Common myeloid progenitor, CD34-positive (primary cell): ENCODE results near the gene GPR33. TPM values are rescaled to one million over a fixed set of nuclear protein-coding genes. Genes with fewer than 3 reads are reported as not detected.

Experiments used
- CTCF ChIA-PET: fragments of 350-600 bp; sonication (Branson Sonifier 250); formaldehyde crosslinking; loops from one replicate; lab custom pipeline; 2021; ENCODE audit warnings: antibody characterized with exemption; lab: Charles Lee
- POLR2A ChIA-PET: fragments of 350-600 bp; sonication (Branson Sonifier 250); formaldehyde crosslinking; loops from one replicate; lab custom pipeline; 2021; ENCODE audit warnings: antibody characterized with exemption; lab: Charles Lee
- DNase-seq, 3 donors: peaks; one replicate each; pipeline versions ENCODE4 v3.0.0 to v3.0.0-alpha.2; 2013
- H3K27ac ChIP-seq, 2 experiments: 1 replicate in 1 of 2; 2 replicates in 1 of 2; pipeline ENCODE4 v1.7.0; 2013; ENCODE audit warnings: inconsistent platforms in 2 of 2, low read length in 2 of 2, mild to moderate bottlenecking in 2 of 2, low read depth in 1 of 2, moderate library complexity in 1 of 2; ENCODE audit not compliant: severe bottlenecking in 2 of 2, insufficient read depth in 1 of 2, poor library complexity in 1 of 2
- H3K27me3 ChIP-seq, 5 experiments: replicated peaks in 2 of 5; 1 replicate in 3 of 5; 2 replicates in 2 of 5; pipeline versions ENCODE4 v1.6.1 to v1.7.0; 2013; ENCODE audit warnings: low read length in 4 of 5, mild to moderate bottlenecking in 2 of 5, moderate library complexity in 2 of 5, inconsistent platforms in 1 of 5; ENCODE audit not compliant: insufficient read depth in 5 of 5, control insufficient read depth in 4 of 5
- H3K36me3 ChIP-seq, 4 experiments: 1 replicate in 2 of 4; 2 replicates in 2 of 4; pipeline versions ENCODE4 v1.6.1 to v1.7.0; 2013; ENCODE audit warnings: low read length in 3 of 4, control low read depth in 1 of 4, mild to moderate bottlenecking in 1 of 4; ENCODE audit not compliant: control insufficient read depth in 4 of 4, insufficient read depth in 4 of 4
- H3K4me1 ChIP-seq, 4 experiments: 1 replicate in 3 of 4; 2 replicates in 1 of 4; pipeline versions ENCODE4 v1.6.1 to v1.7.1; 2013; ENCODE audit warnings: low read length in 3 of 4, mild to moderate bottlenecking in 3 of 4, control low read depth in 1 of 4, inconsistent platforms in 1 of 4, moderate library complexity in 1 of 4; ENCODE audit not compliant: control insufficient read depth in 4 of 4, insufficient read depth in 4 of 4; ENCODE audit errors: control extremely low read depth in 1 of 4
- H3K4me3 ChIP-seq, 7 experiments: 1 replicate in 4 of 7; 2 replicates in 3 of 7; pipeline versions ENCODE4 v1.5.1 to v1.7.0; 2013; ENCODE audit warnings: mild to moderate bottlenecking in 7 of 7, low read length in 6 of 7, moderate library complexity in 6 of 7, inconsistent platforms in 2 of 7, low read depth in 2 of 7, control low read depth in 1 of 7; ENCODE audit not compliant: insufficient read depth in 4 of 7, control insufficient read depth in 1 of 7; ENCODE audit errors: extremely low read depth in 1 of 7
- H3K9me3 ChIP-seq, 5 experiments: 1 replicate in 4 of 5; 2 replicates in 1 of 5; pipeline versions ENCODE4 v1.6.1 to v1.7.1; 2013; ENCODE audit warnings: low read length in 4 of 5, mild to moderate bottlenecking in 2 of 5, inconsistent platforms in 1 of 5, low read depth in 1 of 5, moderate library complexity in 1 of 5; ENCODE audit not compliant: control insufficient read depth in 4 of 5, insufficient read depth in 2 of 5; ENCODE audit errors: control extremely low read depth in 1 of 5
- WGBS: methylation state at CpG from one replicate; pipeline ENCODE4 v1.1.5; 2013; ENCODE audit not compliant: insufficient coverage; 5-methylcytosine and 5-hydroxymethylcytosine counted together
- polyA plus RNA-seq: library from polyadenylated mRNA; unstranded; fragments of 120-200 nt; gene quantifications from one replicate; pipeline ENCODE4 v1.2.1, GENCODE V29; 2013

Gene GPR33, protein sequence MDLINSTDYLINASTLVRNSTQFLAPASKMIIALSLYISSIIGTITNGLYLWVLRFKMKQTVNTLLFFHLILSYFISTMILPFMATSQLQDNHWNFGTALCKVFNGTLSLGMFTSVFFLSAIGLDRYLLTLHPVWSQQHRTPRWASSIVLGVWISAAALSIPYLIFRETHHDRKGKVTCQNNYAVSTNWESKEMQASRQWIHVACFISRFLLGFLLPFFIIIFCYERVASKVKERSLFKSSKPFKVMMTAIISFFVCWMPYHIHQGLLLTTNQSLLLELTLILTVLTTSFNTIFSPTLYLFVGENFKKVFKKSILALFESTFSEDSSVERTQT
- polyA plus RNA-seq, result not detected

GRCh38 chr14:31487886-31488285 lies at the start of gene GPR33:
Gene GPR33, minus strand, starts transcription at chr14:31488039. Its CDS starts 4,074 bp downstream, at chr14:31483965.
- POLR2A ChIA-PET, result no interaction called here
- CTCF ChIA-PET, result no interaction called here
- Histone ChIP-seq H3K27me3 (peaks cover 0 to 20% (median 2%) of the 10 kb centered on the region in 5 experiments), H3K27ac (no peak within 1 kb of the TSS), H3K9me3 (no peaks in the 10 kb centered on the region), H3K4me1 (peaks cover 0 to 4% (median 2%) of the 10 kb centered on the region in 4 experiments), H3K36me3 (no peaks in the 10 kb centered on the region), H3K4me3 (no peak within 1 kb of the TSS)
- peak in 2 of 3 donors; percentile 23 for DNase-seq
- 60% methylated on average over 1 of the region's 1 CpG for WGBS

DNA sequence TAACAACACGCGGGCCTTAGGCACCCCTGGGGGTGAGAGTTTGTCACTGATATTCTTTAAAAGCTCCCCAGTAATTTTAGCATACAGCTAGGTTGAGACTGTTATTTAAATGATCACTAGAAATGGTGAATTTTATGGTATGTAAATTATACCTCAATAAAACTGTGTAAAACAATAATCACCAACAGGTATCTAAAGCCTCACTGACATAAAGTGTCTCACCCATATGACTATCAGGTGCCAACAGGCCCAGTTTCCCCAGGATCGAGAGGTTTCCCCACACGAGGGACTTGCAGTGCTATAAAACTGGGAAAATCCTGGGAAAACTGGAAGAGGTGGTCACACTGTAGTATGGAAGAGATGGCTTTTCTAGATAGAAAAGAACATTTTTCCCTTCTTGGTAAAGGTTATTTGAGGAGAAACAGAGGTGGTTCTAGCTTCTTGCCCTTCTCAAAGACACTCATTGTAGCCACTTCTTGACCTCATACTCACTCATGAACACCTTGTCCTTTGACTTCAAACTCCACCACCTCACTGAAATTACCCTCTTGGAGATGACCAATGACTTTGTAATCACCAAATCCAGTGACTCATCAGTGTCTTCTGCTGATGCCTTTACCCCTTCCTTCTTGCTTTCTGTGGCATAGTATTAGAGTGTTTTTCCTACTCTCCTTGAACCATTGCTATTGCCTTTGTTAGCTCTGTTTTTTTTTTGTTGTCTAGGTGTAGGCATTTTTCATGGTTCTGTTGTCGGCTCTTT lies 48.5 kb upstream of the GPR33 start:
- POLR2A ChIA-PET, result no interaction called here
- Histone ChIP-seq H3K9me3 (no peaks in the 10 kb centered on the region), H3K27me3 (peaks cover 0 to 4% (median 0%) of the 10 kb centered on the region in 5 experiments), H3K36me3 (no peaks in the 10 kb centered on the region), H3K4me3 (no peak overlapping the region), H3K27ac (no peak overlapping the region), H3K4me1 (no peaks in the 10 kb centered on the region)
- CTCF ChIA-PET, result no interaction called here
- DNase-seq, result no peak
- WGBS, result 83% methylated on average over 2 of the region's 5 CpGs

DNA sequence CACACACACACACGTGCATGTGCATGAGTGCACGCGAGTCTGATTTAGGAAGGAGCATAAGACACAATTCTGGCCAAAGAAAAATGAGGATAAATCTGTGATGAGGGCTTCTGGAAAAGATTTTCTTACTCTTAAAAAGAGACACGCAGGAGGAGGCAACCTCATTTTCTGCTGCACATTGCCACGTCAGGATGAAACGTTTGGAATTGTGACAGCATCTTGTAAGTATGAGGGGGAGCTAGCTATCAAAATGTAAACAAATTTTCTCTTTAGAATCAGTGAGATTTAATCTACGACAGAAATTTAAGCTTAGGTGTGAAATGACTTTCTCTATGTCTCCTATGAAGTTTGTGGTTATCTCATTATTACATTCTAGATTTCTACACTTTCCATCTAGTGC lies 42.3 kb upstream of the GPR33 start:
- CTCF ChIA-PET, result no interaction called here
- no peaks in the 10 kb centered on the region for H3K27me3 ChIP-seq
- H3K4me1 ChIP-seq, result no peaks in the 10 kb centered on the region
- H3K4me3 ChIP-seq, result no peak overlapping the region
- POLR2A ChIA-PET, result interaction anchor here (0.6 kb wide), 1 partner anchor 320 kb away, joined by 3 read pairs; no protein-coding TSS in a partner anchor
- H3K9me3 ChIP-seq, result peaks cover 0 to 2% (median 0%) of the 10 kb centered on the region in 5 experiments
- WGBS, result 74% methylated on average over 4 of the region's 7 CpGs
- DNase-seq, result no peak
- no peak overlapping the region for H3K27ac ChIP-seq
- no peaks in the 10 kb centered on the region for H3K36me3 ChIP-seq

- Histone ChIP-seq H3K27ac (no peak overlapping the region), H3K27me3 (no peaks in the 10 kb centered on the region), H3K4me1 (no peaks in the 10 kb centered on the region), H3K36me3 (no peaks in the 10 kb centered on the region), H3K9me3 (peaks cover 0 to 2% (median 0%) of the 10 kb centered on the region in 5 experiments), H3K4me3 (no peak overlapping the region)
- 80% methylated on average over 1 of the region's 1 CpG for WGBS
- CTCF ChIA-PET, result no interaction called here
- DNase-seq, result no peak
- POLR2A ChIA-PET, result no interaction called here
These were observed 41.2 kb upstream of the GPR33 start for GRCh38 chr14:31529053-31529452.

DNA sequence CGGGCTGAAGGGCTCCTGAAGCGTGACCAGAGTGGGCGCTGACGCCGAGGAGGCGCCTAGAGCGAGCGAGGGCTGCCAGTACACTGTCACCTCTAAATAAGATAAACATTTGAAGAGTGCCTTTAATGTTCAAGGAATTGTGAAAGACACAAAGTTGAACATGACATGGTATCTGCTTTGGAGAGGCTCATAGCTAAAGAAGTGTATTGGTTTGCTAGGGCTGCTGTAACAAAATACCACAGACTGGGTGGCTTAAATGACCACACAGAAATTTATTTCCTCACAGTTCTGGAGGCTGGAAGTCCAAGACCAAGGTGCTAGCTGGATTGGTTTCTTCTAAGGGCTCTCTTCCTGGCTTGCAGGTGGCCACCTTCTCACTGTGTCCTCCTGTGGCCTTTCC lies 39.7 kb upstream of the GPR33 start:
- Histone ChIP-seq H3K9me3 (peaks cover 0 to 2% (median 0%) of the 10 kb centered on the region in 5 experiments), H3K36me3 (no peaks in the 10 kb centered on the region), H3K4me1 (no peaks in the 10 kb centered on the region), H3K27me3 (no peaks in the 10 kb centered on the region), H3K27ac (no peak overlapping the region), H3K4me3 (no peak overlapping the region)
- WGBS, result 100% methylated on average over 1 of the region's 8 CpGs
- ChIA-PET POLR2A (no interaction called here), CTCF (no interaction called here)
- no peak for DNase-seq

GRCh38 chr14:31527087-31527486 lies 39.2 kb upstream of the GPR33 start:
- CTCF ChIA-PET, result no interaction called here
- no peaks in the 10 kb centered on the region for H3K4me1 ChIP-seq
- no peaks in the 10 kb centered on the region for H3K36me3 ChIP-seq
- no peak overlapping the region for H3K27ac ChIP-seq
- no peak overlapping the region for H3K4me3 ChIP-seq
- POLR2A ChIA-PET, result interaction anchor here (0.6 kb wide), 1 partner anchor 195 kb away, joined by 3 read pairs; no protein-coding TSS in a partner anchor
- H3K27me3 ChIP-seq, result no peaks in the 10 kb centered on the region
- 98% methylated on average over 32 of the region's 33 CpGs for WGBS
- peaks cover 0 to 2% (median 0%) of the 10 kb centered on the region in 5 experiments for H3K9me3 ChIP-seq
- no peak for DNase-seq

DNA sequence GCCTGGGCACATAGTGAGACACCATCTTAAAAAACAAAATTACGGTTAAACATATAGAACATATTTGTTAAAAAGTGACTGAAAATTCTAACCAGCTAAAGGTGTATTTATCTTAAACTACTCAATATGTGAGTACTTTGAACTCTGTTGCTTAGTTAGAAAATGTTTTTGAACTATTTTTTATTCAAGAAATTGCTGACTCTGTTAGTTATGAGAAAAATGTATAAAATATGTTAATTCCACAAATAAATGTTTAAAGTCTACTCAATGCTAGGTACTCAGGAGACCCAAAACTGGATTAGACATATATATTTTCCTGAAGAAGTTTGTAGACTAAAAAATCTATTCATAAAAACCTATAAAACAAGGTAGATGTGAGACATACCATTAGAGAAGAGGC lies 23.0 kb upstream of the GPR33 start:
- Histone ChIP-seq H3K4me1 (no peaks in the 10 kb centered on the region), H3K27me3 (no peaks in the 10 kb centered on the region), H3K36me3 (no peaks in the 10 kb centered on the region), H3K4me3 (no peak overlapping the region), H3K27ac (no peak overlapping the region), H3K9me3 (no peaks in the 10 kb centered on the region)
- ChIA-PET CTCF (interaction anchor here (0.7 to 2.4 kb wide), 6 partner anchors 10 to 962 kb away, joined by 3 to 7 read pairs (median 3); no protein-coding TSS in a partner anchor), POLR2A (no interaction called here)
- no CpG with 5 or more reads among the region's 1 CpG for WGBS
- DNase-seq, result no peak
